ENCODE measurements around the gene SCUBE1.

GRCh38 chr22:43211941-43212433 is 131.2 kb downstream of the SCUBE1 start:
- TF ChIP-seq YY1 (IDR thresholded peaks at IDR 0.05; ENCODE audit: insufficient read depth, insufficient read length) = no peak
- TF ChIP-seq SUZ12 (IDR thresholded peaks at IDR 0.05; ENCODE audit: extremely low read depth, insufficient read depth, insufficient read length) = no peak
